HepG2 (cell line): Measurements from ENCODE around the gene MNAT1. TPM values are rescaled to one million over a fixed set of nuclear protein-coding genes. Genes with fewer than 3 reads are reported as not detected.

Source experiments
- ATAC-seq: fragments of 200-7000 bp; cut with Tn5 transposase; 3 replicates; pipeline ENCODE4 v1.9.1; 2020; ENCODE audit warnings: mild to moderate bottlenecking, moderate library complexity
- BruUV-seq: library from RNA; stranded (reverse); fragments of 400-500 nt; replicated peaks from 2 replicates; lab custom pipeline; 2021; lab: Mats Ljungman, UMichigan
- CTCF ChIA-PET: fragments of 300-600 bp; formaldehyde crosslinking; extraction: SDS; loops from one replicate; lab custom pipeline; 2021; ENCODE audit warnings: low total read pairs, inconsistent platforms, low intra/inter-chr PET ratio; lab: Yijun Ruan, JAX
- POLR2A ChIA-PET: fragments of 350-600 bp; sonication (Branson Sonifier 250); formaldehyde crosslinking; loops from one replicate; lab custom pipeline; 2020; ENCODE audit warnings: antibody characterized with exemption, inconsistent platforms; lab: Yijun Ruan, JAX
- DNase-seq: peaks from one replicate; pipeline ENCODE4 v3.0.0-alpha.2; 2015; ENCODE audit warnings: low spot score
- FAIRE-seq: peaks from 3 replicates; lab custom pipeline; 2011; peaks lifted over from hg19 to GRCh38; lab: Jason Lieb, UNC
- H2AFZ ChIP-seq: one replicate; pipeline ENCODE4 v1.6.1; 2011; ENCODE audit warnings: low read length, inconsistent platforms
- H3K27ac ChIP-seq: fragments of 300-600 bp; 3 replicates; pipeline ENCODE4 v1.8.0; 2011; ENCODE audit warnings: mixed run types, mild to moderate bottlenecking, mixed read lengths, low read length, inconsistent platforms; ENCODE audit not compliant: insufficient read depth; ENCODE audit errors: extremely low read length
- H3K27me3 ChIP-seq, 2 experiments: fragments of 200-600 bp in 1 of 2; 2 replicates in 1 of 2; 3 replicates in 1 of 2; pipeline versions ENCODE4 v1.6.0 to v1.8.0; 2011; ENCODE audit warnings: low read length in 2 of 2, mild to moderate bottlenecking in 2 of 2, moderate library complexity in 2 of 2, inconsistent platforms in 1 of 2; ENCODE audit not compliant: insufficient read depth in 2 of 2, control insufficient read depth in 1 of 2
- H3K36me3 ChIP-seq, 2 experiments: fragments of 200-600 bp in 1 of 2; replicated peaks in 1 of 2; 2 replicates in 1 of 2; 3 replicates in 1 of 2; pipeline versions ENCODE4 v1.5.1 to v1.8.0; 2011; ENCODE audit warnings: low read length in 2 of 2, inconsistent platforms in 1 of 2; ENCODE audit not compliant: insufficient read depth in 2 of 2, control insufficient read depth in 1 of 2
- H3K4me1 ChIP-seq: 2 replicates; pipeline ENCODE4 v1.5.1; 2012; ENCODE audit warnings: low read length, inconsistent platforms; ENCODE audit not compliant: insufficient read depth
- H3K4me2 ChIP-seq: 2 replicates; pipeline ENCODE4 v1.6.0; 2011; ENCODE audit warnings: low read depth, low read length, inconsistent platforms
- H3K4me3 ChIP-seq, 3 experiments: fragments of 200-600 bp in 1 of 3; sonication (generic), shearing (Covaris generic) in 1 of 3; replicated peaks in 1 of 3; 2 replicates each; pipeline ENCODE4 v1.5.1; 2011 to 2016; ENCODE audit warnings: low read length in 3 of 3, inconsistent platforms in 2 of 3, low read depth in 2 of 3, mild to moderate bottlenecking in 2 of 3, control low read depth in 1 of 3, mixed read lengths in 1 of 3; ENCODE audit not compliant: insufficient read depth in 1 of 3
- H3K79me2 ChIP-seq: one replicate; pipeline ENCODE4 v1.6.1; 2011; ENCODE audit warnings: low read length, inconsistent platforms; ENCODE audit not compliant: insufficient read depth
- H3K9ac ChIP-seq: 2 replicates; pipeline ENCODE4 v1.6.0; 2011; ENCODE audit warnings: mild to moderate bottlenecking, low read depth, low read length, inconsistent platforms; ENCODE audit not compliant: insufficient read depth
- H3K9me3 ChIP-seq: 2 replicates; pipeline ENCODE4 v1.5.1; 2012; ENCODE audit warnings: mild to moderate bottlenecking, low read length
- H4K20me1 ChIP-seq: 2 replicates; pipeline ENCODE4 v1.6.0; 2011; ENCODE audit warnings: inconsistent platforms, mild to moderate bottlenecking, low read length, moderate library complexity; ENCODE audit not compliant: insufficient read depth
- ARNT2 ChIP-seq: sonication (generic); formaldehyde crosslinking; IDR thresholded peaks from 2 replicates; pipeline ENCODE4 v1.8.0; 2022; ENCODE audit warnings: mild to moderate bottlenecking, low read depth, missing genetic modification reagents, moderate library complexity
- FOXK2 ChIP-seq: fragments of 450-650 bp; IDR thresholded peaks from 2 replicates; pipeline ENCODE4 v1.6.1; 2016
- HDAC2 ChIP-seq: sonication (generic); formaldehyde crosslinking; IDR thresholded peaks from 2 replicates; pipeline ENCODE4 v1.4.0; 2020; ENCODE audit warnings: missing genetic modification reagents
- SAFB2 ChIP-seq: sonication (generic); formaldehyde crosslinking; IDR thresholded peaks from 2 replicates; pipeline ENCODE4 v1.5.1; 2020; ENCODE audit warnings: missing genetic modification reagents, low read depth, mild to moderate bottlenecking, borderline replicate concordance
- ZFP37 ChIP-seq: sonication (generic); formaldehyde crosslinking; IDR thresholded peaks from 2 replicates; pipeline ENCODE4 v1.4.0; 2020; ENCODE audit warnings: missing genetic modification reagents, borderline replicate concordance
- ZNF17 ChIP-seq: sonication (generic); formaldehyde crosslinking; IDR thresholded peaks from 2 replicates; pipeline ENCODE4 v1.5.0; 2020; ENCODE audit warnings: mild to moderate bottlenecking, missing genetic modification reagents
- ZNF383 ChIP-seq: sonication (generic); formaldehyde crosslinking; IDR thresholded peaks from 2 replicates; pipeline ENCODE4 v1.4.0; 2020; ENCODE audit warnings: missing genetic modification reagents, mild to moderate bottlenecking, borderline replicate concordance
- ZNF407 ChIP-seq: sonication (generic); formaldehyde crosslinking; IDR thresholded peaks from one replicate; pipeline ENCODE4 v1.5.1; 2020; ENCODE audit warnings: mild to moderate bottlenecking, missing genetic modification reagents; ENCODE audit errors: not compliant biosample characterization
- ZNF563 ChIP-seq: sonication (generic); formaldehyde crosslinking; IDR thresholded peaks from 2 replicates; pipeline ENCODE4 v1.8.0; 2022; ENCODE audit warnings: mild to moderate bottlenecking, moderate library complexity, missing genetic modification reagents
- ZNF704 ChIP-seq: sonication (generic); formaldehyde crosslinking; IDR thresholded peaks from 2 replicates; pipeline ENCODE4 v1.8.1; 2023; ENCODE audit warnings: mild to moderate bottlenecking, inconsistent platforms, moderate library complexity, missing genetic modification reagents, borderline replicate concordance
- ZNF883 ChIP-seq: sonication (generic); formaldehyde crosslinking; IDR thresholded peaks from 2 replicates; pipeline ENCODE4 v1.5.1; 2020; ENCODE audit warnings: mild to moderate bottlenecking, missing genetic modification reagents; ENCODE audit errors: not compliant biosample characterization
- WGBS: methylation state at CpG from one replicate; pipeline ENCODE4 v1.1.6; 2017; ENCODE audit warnings: low lambda C conversion rate; 5-methylcytosine and 5-hydroxymethylcytosine counted together
- in situ Hi-C: cut with HindIII; loops from 2 replicates; pipeline ENCODE4 v1.10.0; 2017; ENCODE audit warnings: low pct_unique_long_range_greater_than_20kb; ENCODE audit not compliant: extremely low pct_ligation_motif_present
- intact Hi-C: fragments of 100-400 bp; cut with micrococcal nuclease; formaldehyde crosslinking; loops from one replicate; pipeline ENCODE4 v1.10.0; 2022; ENCODE audit not compliant: unreplicated experiment
- polyA plus RNA-seq, 8 experiments: library from polyadenylated mRNA; depleted of rRNA in 3 of 8; stranded (reverse) in 7 of 8; unstranded in 1 of 8; fragments of >200 nt; fragmentation: Illumina TruSeq in 4 of 8; extraction: Trizol in 4 of 8; gene quantifications; 2 replicates each; pipeline versions ENCODE4 v1.2.1 to v1.2.3, GENCODE V29; 2011 to 2016; ENCODE audit warnings: low read depth in 4 of 8, missing spikeins in 1 of 8, mixed read lengths in 1 of 8; ENCODE audit not compliant: insufficient read depth in 1 of 8
- total RNA-seq, 5 experiments: library from RNA; depleted of rRNA; stranded (reverse); fragments of >200 nt; fragmentation: Illumina TruSeq; extraction: Trizol; gene quantifications; 2 replicates each; pipeline ENCODE4 v1.2.3, GENCODE V29; 2016; ENCODE audit warnings: low read depth in 1 of 5

The MNAT1 gene
- total and polyA plus RNA-seq, 2 of the 13 experiments (the other 11 are each of a cell fraction or from before 2014, with no cell fraction given), result 49.2 to 94.8 TPM

- no peaks in the 10 kb centered on the region for H3K9me3 ChIP-seq
- H3K4me2 ChIP-seq, result no peak overlapping the region
- DNase-seq (no peak), ATAC-seq (no peak)
- no peak overlapping the region for H3K27ac ChIP-seq
- CTCF ChIA-PET, result no interaction called here
- no peaks in the 10 kb centered on the region for H3K4me1 ChIP-seq
- H3K36me3 ChIP-seq, result 0 out of 5 replicates have a peak, but pooled peaks cover 0 to 5% of the 10 kb centered on the region in 2 experiments
- 93% methylated on average over 4 of the region's 4 CpGs for WGBS
- no peak overlapping the region for H3K9ac ChIP-seq
- H3K79me2 ChIP-seq, result no peaks in the 10 kb centered on the region
- no peak overlapping the region for H3K4me3 ChIP-seq
- intact Hi-C loops, result no loop called here
- no peaks in the 10 kb centered on the region for H3K27me3 ChIP-seq
- H4K20me1 ChIP-seq, result no peaks in the 10 kb centered on the region
- in situ Hi-C loops, result no loop called here
- TF ChIP-seq ZFP37 (CRISPR knock-in tag), result no peak
- no peak for TF ChIP-seq ZNF17 (CRISPR knock-in tag)
- TF ChIP-seq HDAC2 (CRISPR knock-in tag), result no peak
- TF ChIP-seq ZNF883, result no peak
- TF ChIP-seq SAFB2 (CRISPR knock-in tag), result no peak
- TF ChIP-seq ZNF704 (CRISPR knock-in tag), result no peak
- no peak for TF ChIP-seq ZNF383 (CRISPR knock-in tag)
- TF ChIP-seq ZNF563 (CRISPR knock-in tag), result no peak
- no peak for TF ChIP-seq ZNF407
- no peak for TF ChIP-seq ARNT2 (CRISPR knock-in tag)
- TF ChIP-seq FOXK2, result no peak
- TF ChIP-seq, all 625 proteins: peak for 0
- no peak overlapping the region for H2AFZ ChIP-seq
- POLR2A ChIA-PET, result no interaction called here
- BruUV-seq, result no TSS peak
- FAIRE-seq, result no peak
Measured at GRCh38 chr14:60944204-60944603, 209.6 kb downstream of the MNAT1 start.
